Mesenchymal stem cell (in vitro differentiated cells and primary cell): ENCODE results near the gene DUSP1.

Experiments used
- DNase-seq: peaks from one replicate; pipeline ENCODE4 v3.0.0-alpha.2; 2013
- H2AFZ ChIP-seq: one replicate; pipeline ENCODE4 v1.6.1; 2013; ENCODE audit warnings: low read depth, mild to moderate bottlenecking, control low read depth, inconsistent platforms, low read length, moderate library complexity
- H2AK5ac ChIP-seq: 2 replicates; pipeline ENCODE4 v1.6.1; 2013; ENCODE audit warnings: low read length, moderate library complexity, mild to moderate bottlenecking, inconsistent platforms; ENCODE audit not compliant: severe bottlenecking
- H2BK120ac ChIP-seq: one replicate; pipeline ENCODE4 v1.6.1; 2013; ENCODE audit warnings: low read depth, mild to moderate bottlenecking, inconsistent platforms, low read length, moderate library complexity
- H2BK12ac ChIP-seq, 2 experiments: one replicate each; pipeline ENCODE4 v1.6.1; 2013; ENCODE audit warnings: inconsistent platforms in 2 of 2, low read length in 2 of 2, mild to moderate bottlenecking in 2 of 2, moderate library complexity in 2 of 2, control low read depth in 1 of 2
- H2BK15ac ChIP-seq: one replicate; pipeline ENCODE4 v1.6.1; 2013; ENCODE audit warnings: mild to moderate bottlenecking, low read depth, inconsistent platforms; ENCODE audit not compliant: poor library complexity, severe bottlenecking
- H2BK5ac ChIP-seq: 2 replicates; pipeline ENCODE4 v1.6.1; 2013; ENCODE audit warnings: low read depth, mild to moderate bottlenecking, low read length, control low read depth, inconsistent platforms; ENCODE audit not compliant: poor library complexity, severe bottlenecking
- H3K14ac ChIP-seq, 2 experiments: one replicate each; pipeline ENCODE4 v1.6.1; 2013; ENCODE audit warnings: inconsistent platforms in 2 of 2, low read length in 2 of 2, control low read depth in 1 of 2, mild to moderate bottlenecking in 1 of 2, moderate library complexity in 1 of 2
- H3K18ac ChIP-seq, 2 experiments: one replicate each; pipeline ENCODE4 v1.6.1; 2013; ENCODE audit warnings: inconsistent platforms in 2 of 2, low read length in 2 of 2, control low read depth in 1 of 2, low read depth in 1 of 2, mild to moderate bottlenecking in 1 of 2
- H3K23ac ChIP-seq, 2 experiments: one replicate each; pipeline ENCODE4 v1.6.1; 2013; ENCODE audit warnings: inconsistent platforms in 2 of 2, low read length in 2 of 2, mild to moderate bottlenecking in 2 of 2, moderate library complexity in 2 of 2, control low read depth in 1 of 2
- H3K27ac ChIP-seq: 2 replicates; pipeline ENCODE4 v1.5.1; 2013; ENCODE audit warnings: mild to moderate bottlenecking, moderate library complexity, low read length, control low read depth, inconsistent platforms; ENCODE audit not compliant: poor library complexity, severe bottlenecking
- H3K27me3 ChIP-seq, 2 experiments: 2 replicates each; pipeline versions ENCODE4 v1.6.1 to v1.7.0; 2013; ENCODE audit warnings: low read length in 2 of 2, mild to moderate bottlenecking in 2 of 2, moderate library complexity in 2 of 2, control low read depth in 1 of 2, inconsistent platforms in 1 of 2; ENCODE audit not compliant: control insufficient read depth in 1 of 2, insufficient read depth in 1 of 2
- H3K36me3 ChIP-seq, 2 experiments: 2 replicates each; pipeline versions ENCODE4 v1.6.1 to v1.7.0; 2013; ENCODE audit warnings: low read length in 2 of 2, control low read depth in 1 of 2, inconsistent platforms in 1 of 2, low read depth in 1 of 2, mild to moderate bottlenecking in 1 of 2; ENCODE audit not compliant: insufficient read depth in 2 of 2, control insufficient read depth in 1 of 2
- H3K4ac ChIP-seq, 2 experiments: one replicate each; pipeline ENCODE4 v1.6.1; 2013; ENCODE audit warnings: inconsistent platforms in 2 of 2, low read length in 2 of 2, mild to moderate bottlenecking in 2 of 2, moderate library complexity in 2 of 2, control low read depth in 1 of 2, low read depth in 1 of 2
- H3K4me1 ChIP-seq: 2 replicates; pipeline ENCODE4 v1.6.1; 2013; ENCODE audit warnings: low read depth, low read length, control low read depth; ENCODE audit not compliant: control insufficient read depth, insufficient read depth
- H3K4me2 ChIP-seq: 2 replicates; pipeline ENCODE4 v1.6.1; 2013; ENCODE audit warnings: low read length, mild to moderate bottlenecking, inconsistent platforms; ENCODE audit not compliant: poor library complexity, severe bottlenecking
- H3K4me3 ChIP-seq, 2 experiments: 2 replicates each; pipeline versions ENCODE4 v1.5.1 to v1.7.0; 2013; ENCODE audit warnings: low read length in 2 of 2, mild to moderate bottlenecking in 2 of 2, control low read depth in 1 of 2, low read depth in 1 of 2; ENCODE audit not compliant: insufficient read depth in 1 of 2
- H3K79me1 ChIP-seq: replicated peaks from 2 replicates; pipeline ENCODE4 v1.6.1; 2013; ENCODE audit warnings: mild to moderate bottlenecking, control low read depth, low read length, inconsistent platforms; ENCODE audit not compliant: poor library complexity, severe bottlenecking
- H3K9ac ChIP-seq: 2 replicates; pipeline ENCODE4 v1.7.0; 2013; ENCODE audit warnings: mild to moderate bottlenecking, low read length, moderate library complexity
- H3K9me3 ChIP-seq: 2 replicates; pipeline ENCODE4 v1.7.0; 2013; ENCODE audit warnings: mild to moderate bottlenecking, low read length; ENCODE audit not compliant: control insufficient read depth
- H4K8ac ChIP-seq: one replicate; pipeline ENCODE4 v1.6.1; 2013; ENCODE audit warnings: inconsistent platforms, mild to moderate bottlenecking, low read length, moderate library complexity
- H4K91ac ChIP-seq: one replicate; pipeline ENCODE4 v1.6.1; 2013; ENCODE audit warnings: mild to moderate bottlenecking, low read length, inconsistent platforms
- WGBS: methylation state at CpG from one replicate; pipeline ENCODE4 v1.1.7; 2013; ENCODE audit warnings: mixed read lengths; 5-methylcytosine and 5-hydroxymethylcytosine counted together

DUSP1 gene

GRCh38 chr5:172796306-172796705 is 25.3 kb upstream of the DUSP1 start:
- no peak overlapping the region for H3K27ac ChIP-seq
- WGBS, result 96% methylated on average over 6 of the region's 6 CpGs
- no peaks in the 10 kb centered on the region for H3K36me3 ChIP-seq
- H2BK5ac ChIP-seq, result no peak overlapping the region
- H3K4ac ChIP-seq, result peak overlapping the region in 1 of 2 experiments; percentile 61
- H3K9me3 ChIP-seq, result no peaks in the 10 kb centered on the region
- peak overlapping the region; percentile 59 for H3K9ac ChIP-seq
- H3K18ac ChIP-seq, result peak overlapping the region in 1 of 2 experiments; percentile 37
- H3K27me3 ChIP-seq, result no peaks in the 10 kb centered on the region
- H2AK5ac ChIP-seq, result peak overlapping the region; percentile 82
- no peak overlapping the region for H3K14ac ChIP-seq
- no peak overlapping the region for H2AFZ ChIP-seq
- H3K4me3 ChIP-seq, result no peak overlapping the region
- no peak overlapping the region for H3K23ac ChIP-seq
- H4K8ac ChIP-seq, result no peak overlapping the region
- H3K4me1 ChIP-seq, result peaks cover 25% of the 10 kb centered on the region
- no peak overlapping the region for H3K4me2 ChIP-seq
- no peak for DNase-seq
- H3K79me1 ChIP-seq, result no peaks in the 10 kb centered on the region
- peak overlapping the region; percentile 72 for H4K91ac ChIP-seq
- H2BK12ac ChIP-seq, result peak overlapping the region; percentile 85 to 86
- H2BK120ac ChIP-seq, result no peak overlapping the region
- peak overlapping the region; percentile 73 for H2BK15ac ChIP-seq

- Histone ChIP-seq H3K4me2 (peak overlapping the region; percentile 20), H2AFZ (no peak overlapping the region), H3K4ac (peak overlapping the region in 1 of 2 experiments; percentile 17), H3K27me3 (no peaks in the 10 kb centered on the region), H2BK15ac (no peak overlapping the region), H3K9ac (peak overlapping the region; percentile 73), H3K9me3 (no peaks in the 10 kb centered on the region), H2BK5ac (no peak overlapping the region), H4K8ac (no peak overlapping the region), H3K4me1 (peaks cover 27% of the 10 kb centered on the region), H3K27ac (peak overlapping the region; percentile 75), H3K79me1 (no peaks in the 10 kb centered on the region), H3K23ac (no peak overlapping the region), H2AK5ac (peak overlapping the region; percentile 1), H3K14ac (no peak overlapping the region), H2BK120ac (no peak overlapping the region), H3K4me3 (peak overlapping the region in 1 of 2 experiments; percentile 10), H3K36me3 (no peaks in the 10 kb centered on the region), H4K91ac (no peak overlapping the region), H3K18ac (peak overlapping the region in 1 of 2 experiments; percentile 61), H2BK12ac (peak overlapping the region in 1 of 2 experiments; percentile 93)
- 28% methylated on average over 12 of the region's 13 CpGs for WGBS
- DNase-seq, result peak; percentile 97
Measured at GRCh38 chr5:172795318-172795977, 24.5 kb upstream of the DUSP1 start.

- Histone ChIP-seq H3K27ac (no peak overlapping the region), H3K4me2 (no peak overlapping the region), H2AK5ac (peak overlapping the region; percentile 57), H3K4ac (peak overlapping the region in 1 of 2 experiments; percentile 37), H3K4me3 (peak overlapping the region in 1 of 2 experiments; percentile 46), H3K9me3 (no peaks in the 10 kb centered on the region), H4K8ac (no peak overlapping the region), H3K36me3 (no peaks in the 10 kb centered on the region), H3K27me3 (no peaks in the 10 kb centered on the region), H2AFZ (no peak overlapping the region), H2BK5ac (no peak overlapping the region), H3K4me1 (peaks cover 34% of the 10 kb centered on the region), H4K91ac (peak overlapping the region; percentile 5), H3K23ac (no peak overlapping the region), H3K9ac (peak overlapping the region; percentile 59), H2BK15ac (no peak overlapping the region), H2BK120ac (no peak overlapping the region), H3K14ac (no peak overlapping the region), H2BK12ac (peak overlapping the region; percentile 12 to 97), H3K79me1 (no peaks in the 10 kb centered on the region), H3K18ac (peak overlapping the region in 1 of 2 experiments; percentile 60)
- peak; percentile 81 for DNase-seq
- WGBS, result 84% methylated on average over 15 of the region's 17 CpGs
Measured at GRCh38 chr5:172793577-172794488, 22.8 kb upstream of the DUSP1 start.
